GM18907 (cell line): ENCODE measurements around the gene CD300C.
"Not testable (repeated sequence)": the region's sequence is repeated elsewhere in the genome, so short reads cannot be mapped to it uniquely, and the experiment has no call there.

Source experiments
- ATAC-seq: cut with Tn5 transposase; IDR thresholded peaks from one replicate; pipeline ENCODE4 v1.9.1; 2021; ENCODE audit warnings: mild to moderate bottlenecking, moderate library complexity; ENCODE audit not compliant: unreplicated experiment

Gene CD300C

DNA sequence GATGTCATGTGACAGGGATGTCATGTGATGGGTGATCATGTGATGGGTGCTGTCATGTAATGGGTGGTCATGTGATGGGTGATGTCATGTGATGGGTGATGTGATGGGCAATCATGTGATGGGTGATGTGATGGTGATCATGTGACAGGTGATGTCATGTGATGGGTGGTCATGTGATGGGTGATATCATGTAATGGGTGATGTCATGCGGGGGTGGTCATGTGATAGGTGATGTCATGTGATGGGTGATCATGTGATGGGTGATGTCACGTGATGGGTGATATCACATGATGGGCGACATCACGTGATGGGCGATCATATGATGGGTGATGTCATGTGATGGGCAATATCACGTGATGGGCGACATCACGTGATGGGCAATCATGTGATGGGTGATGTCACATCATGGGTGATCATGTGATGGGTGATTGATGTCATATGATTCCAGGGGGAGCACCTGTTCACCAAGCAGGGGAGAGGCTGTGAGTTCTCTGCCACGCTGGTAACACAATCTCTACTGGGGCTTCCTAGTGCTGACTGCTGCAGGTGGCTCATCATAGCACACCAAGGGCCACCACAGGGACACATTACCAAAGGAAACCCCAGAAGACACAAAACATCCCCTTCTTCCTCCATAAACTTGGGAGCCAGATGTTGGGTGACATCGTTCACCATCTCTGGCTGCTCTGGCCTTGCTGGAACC lies 31.1 kb downstream of the CD300C start:
- no peak for ATAC-seq

GRCh38 chr17:74513987-74514631 lies 31.8 kb downstream of the CD300C start:
- no peak for ATAC-seq

GRCh38 chr17:74512624-74513091 lies 33.3 kb downstream of the CD300C start:
- peak; percentile 65 for ATAC-seq

- ATAC-seq = no peak
Observed at GRCh38 chr17:74512036-74512435, 33.9 kb downstream of the CD300C start.

DNA sequence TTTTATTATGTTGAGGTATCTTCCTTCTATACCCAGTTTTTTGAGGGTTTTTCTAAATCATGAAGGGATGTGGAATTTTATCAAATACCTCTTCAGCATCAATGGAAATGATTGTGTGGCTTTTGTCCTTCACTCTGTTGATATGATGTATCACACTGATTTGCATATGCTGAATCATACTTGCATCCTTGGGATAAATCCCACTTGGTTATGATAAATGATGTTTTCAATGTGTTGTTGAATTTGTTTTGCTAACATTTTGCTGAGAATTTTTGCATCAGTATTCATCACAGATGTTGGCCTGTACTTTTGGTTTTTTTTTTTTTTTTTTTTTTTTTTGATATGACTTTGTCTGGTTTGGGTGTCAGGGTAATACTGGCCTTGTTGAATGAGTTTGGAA lies 37.8 kb downstream of the CD300C start:
- no peak for ATAC-seq

GRCh38 chr17:74503949-74504348 lies 42.0 kb downstream of the CD300C start:
- not testable (repeated sequence) for ATAC-seq

DNA sequence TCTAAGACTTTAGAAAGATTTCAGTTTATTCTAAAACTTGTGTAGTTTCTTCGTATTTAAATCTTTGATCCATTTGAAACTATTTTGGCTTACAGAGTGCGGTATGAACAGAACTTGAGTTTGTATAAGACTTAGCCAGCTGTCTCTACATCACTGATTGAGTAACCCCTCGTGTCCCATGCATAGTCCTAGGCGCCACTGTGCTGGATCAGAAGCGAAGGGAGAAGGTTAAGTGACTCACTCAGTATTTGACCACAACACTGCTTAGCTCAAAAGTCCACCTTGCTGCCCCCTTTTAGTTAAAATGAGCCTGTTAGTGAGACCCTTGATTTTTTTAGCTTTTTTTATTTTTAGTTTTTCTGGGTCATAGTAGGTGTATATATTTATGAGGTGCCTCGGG lies 43.1 kb downstream of the CD300C start:
- no peak for ATAC-seq

DNA sequence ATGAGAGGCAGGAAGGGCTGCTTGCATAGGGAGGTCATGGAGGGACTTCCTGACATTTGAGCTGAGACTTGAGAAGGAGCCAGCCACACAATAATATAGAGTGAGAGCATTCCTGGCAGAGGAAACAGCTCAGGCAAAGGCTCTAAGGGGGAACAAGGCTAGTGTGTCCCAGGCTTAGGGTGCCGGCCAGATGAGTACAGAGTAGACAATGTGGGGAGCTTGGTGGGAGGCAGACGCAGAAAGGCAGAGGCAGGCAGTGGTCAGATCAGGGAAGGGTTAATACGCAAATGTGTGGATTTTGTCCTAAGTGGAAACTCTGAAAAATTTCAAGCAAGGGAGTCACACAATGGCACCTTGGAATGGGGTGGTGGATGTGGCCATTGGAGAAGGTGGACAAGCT lies 45.9 kb downstream of the CD300C start:
- no peak for ATAC-seq

GRCh38 chr17:74497471-74497870 lies 48.4 kb downstream of the CD300C start:
- ATAC-seq = no peak

DNA sequence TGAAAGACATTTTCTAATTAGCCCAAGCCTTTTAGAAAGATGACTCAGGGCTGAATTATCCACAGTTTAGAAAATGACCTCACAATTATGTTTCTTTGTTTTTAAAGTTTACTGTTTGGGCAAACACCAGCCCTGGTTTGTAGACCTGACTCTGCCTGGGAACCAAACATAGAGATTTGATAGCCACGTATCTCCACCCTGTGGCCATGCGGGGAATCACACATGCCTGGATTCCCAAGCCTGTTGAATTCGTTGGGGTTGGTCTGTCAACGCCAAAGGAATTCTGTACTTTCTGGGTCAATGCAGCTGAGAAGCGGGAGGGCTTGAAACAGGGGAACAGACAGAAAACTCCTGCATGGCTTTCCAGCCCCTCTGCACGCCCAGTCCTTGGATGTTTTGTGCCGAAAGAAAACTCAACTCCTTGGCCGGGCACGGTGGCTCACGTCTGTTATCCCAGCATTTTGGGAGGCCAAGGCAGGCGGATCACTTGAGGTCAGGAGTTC lies 52.5 kb downstream of the CD300C start:
- ATAC-seq = no peak

DNA sequence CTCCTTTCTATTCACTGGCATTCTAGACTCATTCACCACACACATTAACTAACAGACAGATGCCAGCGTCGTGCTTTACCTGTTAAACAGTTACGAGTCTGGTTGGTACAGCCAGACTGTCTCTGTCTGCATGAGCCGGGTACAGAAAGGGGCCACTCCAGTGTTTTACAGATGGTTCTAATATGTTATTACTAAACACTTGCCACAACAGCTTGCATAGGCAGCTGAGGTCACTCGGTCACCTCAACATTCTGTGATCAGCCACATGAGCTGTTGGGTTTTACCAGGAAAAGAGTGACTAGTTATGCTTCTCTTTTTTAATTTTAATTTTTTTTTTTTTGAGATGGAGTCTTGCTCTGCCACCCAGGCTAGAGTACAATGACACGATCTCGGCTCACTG lies 54.3 kb downstream of the CD300C start:
- no peak for ATAC-seq
